Left lobe of liver (tissue), 2 donors: ENCODE measurements around the gene PLEKHA6. TPM values are rescaled to one million over a fixed set of nuclear protein-coding genes. Genes with fewer than 3 reads are reported as not detected.

Experiments
- ATAC-seq: fragments of 200-7000 bp; cut with Tn5 transposase; one replicate; pipeline ENCODE4 v1.9.1; 2020; ENCODE audit warnings: mild to moderate bottlenecking, moderate library complexity
- DNase-seq: peaks from one replicate; pipeline ENCODE4 v3.0.0-alpha.2; 2020; ENCODE audit warnings: low spot score
- total RNA-seq: library from RNA; stranded (reverse); gene quantifications from one replicate; pipeline ENCODE4 v1.2.1, GENCODE V29; 2021
- donor health status: DM: no; HTN: no; CAD: no; lungs with moderate emphysema.
- donor health status: DM: no; HTN: yes; CAD: no.

Gene PLEKHA6
- total RNA-seq, 1 donor from 2014 or later: 28.8 TPM

GRCh38 chr1:204264805-204265204, 94.9 kb downstream of the PLEKHA6 start:
- DNase-seq (no peak), ATAC-seq (no peak)

GRCh38 chr1:204263254-204263910, 96.3 kb downstream of the PLEKHA6 start:
- DNase-seq (peak; percentile 68), ATAC-seq (peak; percentile 28)

GRCh38 chr1:204262506-204263253, 97.0 kb downstream of the PLEKHA6 start:
- no peak for ATAC-seq
- DNase-seq: no peak

- no peak for ATAC-seq
- DNase-seq: no peak
These were observed 97.8 kb downstream of the PLEKHA6 start for GRCh38 chr1:204261746-204262505.

- DNase-seq (no peak), ATAC-seq (peak; percentile 1)
These were observed 98.5 kb downstream of the PLEKHA6 start for GRCh38 chr1:204261266-204261665.

GRCh38 chr1:204260601-204261197, 99.0 kb downstream of the PLEKHA6 start:
- DNase-seq (peak; percentile 93), ATAC-seq (peak; percentile 54)

GRCh38 chr1:204259782-204260181, 99.9 kb downstream of the PLEKHA6 start:
- no peak for ATAC-seq
- DNase-seq: no peak

GRCh38 chr1:204259196-204259595, 100.5 kb downstream of the PLEKHA6 start:
- DNase-seq: no peak
- ATAC-seq: no peak

GRCh38 chr1:204258213-204259115, 101.3 kb downstream of the PLEKHA6 start:
- no peak for DNase-seq
- ATAC-seq: peak; percentile 39

GRCh38 chr1:204257446-204257845, 102.3 kb downstream of the PLEKHA6 start:
- ATAC-seq: no peak
- DNase-seq: no peak

- ATAC-seq (peak; percentile 72), DNase-seq (peak; percentile 81)
These were observed 103.2 kb downstream of the PLEKHA6 start for GRCh38 chr1:204256531-204256930.

- ATAC-seq: no peak
- DNase-seq: no peak
These were observed 103.8 kb downstream of the PLEKHA6 start for GRCh38 chr1:204255966-204256365.

GRCh38 chr1:204255225-204255624, 104.5 kb downstream of the PLEKHA6 start:
- DNase-seq (no peak), ATAC-seq (no peak)

- ATAC-seq: peak; percentile 76
- peak; percentile 96 for DNase-seq
These were observed 105.6 kb downstream of the PLEKHA6 start for GRCh38 chr1:204254031-204254661.

GRCh38 chr1:204251926-204252689, 107.6 kb downstream of the PLEKHA6 start:
- DNase-seq (no peak), ATAC-seq (no peak)

- no peak for ATAC-seq
- no peak for DNase-seq
These were observed 108.4 kb downstream of the PLEKHA6 start for GRCh38 chr1:204251286-204251685.

- peak; percentile 74 for ATAC-seq
- peak; percentile 79 for DNase-seq
These were observed 109.2 kb downstream of the PLEKHA6 start for GRCh38 chr1:204250428-204251030.

- ATAC-seq: no peak
- no peak for DNase-seq
These were observed 109.8 kb downstream of the PLEKHA6 start for GRCh38 chr1:204249736-204250427.
